HepG2 (cell line): ENCODE results near the gene NDUFS2. TPM values are rescaled to one million over a fixed set of nuclear protein-coding genes. Genes with fewer than 3 reads are reported as not detected.
A peak's percentile ranks its signal among the peaks of the same experiment; 100 is the strongest.

ENCODE experiments used
- BRF2 ChIP-seq: sonication (generic); formaldehyde crosslinking; IDR thresholded peaks from 2 replicates; pipeline ENCODE4 v1.8.1; 2022; ENCODE audit warnings: mild to moderate bottlenecking, missing genetic modification reagents
- DBP ChIP-seq: sonication (generic); formaldehyde crosslinking; IDR thresholded peaks from 2 replicates; pipeline ENCODE4 v1.4.0; 2020; ENCODE audit warnings: missing genetic modification reagents; ENCODE audit errors: not compliant biosample characterization
- JARID2 ChIP-seq: sonication (generic); formaldehyde crosslinking; IDR thresholded peaks from 2 replicates; pipeline ENCODE4 v1.8.1; 2023; ENCODE audit warnings: missing genetic modification reagents, inconsistent platforms; ENCODE audit not compliant: insufficient replicate concordance
- KDM4B ChIP-seq: sonication (generic); formaldehyde crosslinking; IDR thresholded peaks from 2 replicates; pipeline ENCODE4 v1.4.0; 2020; ENCODE audit warnings: missing genetic modification reagents
- MBNL3 ChIP-seq: fragments of 250-450 bp; sonication (Bioruptor Pico); conservative IDR thresholded peaks from 2 replicates; pipeline ENCODE4 v1.8.0; 2022; ENCODE audit warnings: mild to moderate bottlenecking, inconsistent platforms
- MLX ChIP-seq: IDR thresholded peaks from 2 replicates; pipeline ENCODE4 v1.6.1; 2016
- NFE2L2 ChIP-seq: fragments of 150-350 bp; IDR thresholded peaks from 2 replicates; pipeline ENCODE4 v1.6.1; 2014; ENCODE audit warnings: low read length
- NPAS2 ChIP-seq: sonication (generic); formaldehyde crosslinking; IDR thresholded peaks from 2 replicates; pipeline ENCODE4 v1.8.0; 2022; ENCODE audit warnings: mild to moderate bottlenecking, missing genetic modification reagents, borderline replicate concordance
- PAWR ChIP-seq: sonication (generic); formaldehyde crosslinking; IDR thresholded peaks from 2 replicates; pipeline ENCODE4 v1.4.0; 2020; ENCODE audit warnings: missing genetic modification reagents, mild to moderate bottlenecking, borderline replicate concordance
- PCBP2 ChIP-seq: fragments of 200-400 bp; formaldehyde crosslinking; optimal IDR thresholded peaks from 2 replicates; pipeline ENCODE3; 2018; ENCODE audit warnings: low read length, low read depth; ENCODE audit not compliant: poor library complexity, severe bottlenecking
- PHF21A ChIP-seq: sonication (generic); formaldehyde crosslinking; IDR thresholded peaks from 2 replicates; pipeline ENCODE4 v1.5.0; 2020; ENCODE audit warnings: mild to moderate bottlenecking, missing genetic modification reagents
- SP5 ChIP-seq: IDR thresholded peaks from 2 replicates; pipeline ENCODE4 v1.6.1; 2016; ENCODE audit warnings: low read depth, borderline replicate concordance
- TOE1 ChIP-seq: sonication (generic); formaldehyde crosslinking; IDR thresholded peaks from 2 replicates; pipeline ENCODE4 v1.4.0; 2020; ENCODE audit warnings: mild to moderate bottlenecking, missing genetic modification reagents
- ZBTB46 ChIP-seq: sonication (generic); formaldehyde crosslinking; IDR thresholded peaks from 2 replicates; pipeline ENCODE4 v1.4.0; 2020; ENCODE audit warnings: mild to moderate bottlenecking, missing genetic modification reagents, borderline replicate concordance
- ZNF10 ChIP-seq: sonication (generic); formaldehyde crosslinking; IDR thresholded peaks from 2 replicates; pipeline ENCODE4 v1.4.0; 2020; ENCODE audit warnings: mild to moderate bottlenecking, low read depth, missing genetic modification reagents, borderline replicate concordance
- ZNF253 ChIP-seq: sonication (generic); formaldehyde crosslinking; IDR thresholded peaks from 2 replicates; pipeline ENCODE4 v1.8.0; 2022; ENCODE audit warnings: mild to moderate bottlenecking, missing genetic modification reagents, borderline replicate concordance
- ZNF282 ChIP-seq: fragments of 450-650 bp; IDR thresholded peaks from 2 replicates; pipeline ENCODE4 v1.6.1; 2018; ENCODE audit not compliant: partially characterized antibody
- ZNF296 ChIP-seq: sonication (generic); formaldehyde crosslinking; conservative IDR thresholded peaks from 2 replicates; pipeline ENCODE4 v1.5.0; 2020; ENCODE audit warnings: mild to moderate bottlenecking, missing genetic modification reagents
- ZNF367 ChIP-seq: sonication (generic); formaldehyde crosslinking; IDR thresholded peaks from 2 replicates; pipeline ENCODE4 v1.4.0; 2020; ENCODE audit warnings: missing genetic modification reagents, borderline replicate concordance
- ZNF704 ChIP-seq: sonication (generic); formaldehyde crosslinking; IDR thresholded peaks from 2 replicates; pipeline ENCODE4 v1.8.1; 2023; ENCODE audit warnings: mild to moderate bottlenecking, inconsistent platforms, moderate library complexity, missing genetic modification reagents, borderline replicate concordance
- ZNF841 ChIP-seq: sonication (generic); formaldehyde crosslinking; IDR thresholded peaks from 2 replicates; pipeline ENCODE4 v1.8.1; 2023; ENCODE audit warnings: missing genetic modification reagents, borderline replicate concordance
- polyA plus RNA-seq, 8 experiments: library from polyadenylated mRNA; depleted of rRNA in 3 of 8; stranded (reverse) in 7 of 8; unstranded in 1 of 8; fragments of >200 nt; fragmentation: Illumina TruSeq in 4 of 8; extraction: Trizol in 4 of 8; gene quantifications; 2 replicates each; pipeline versions ENCODE4 v1.2.1 to v1.2.3, GENCODE V29; 2011 to 2016; ENCODE audit warnings: low read depth in 4 of 8, missing spikeins in 1 of 8, mixed read lengths in 1 of 8; ENCODE audit not compliant: insufficient read depth in 1 of 8
- total RNA-seq, 5 experiments: library from RNA; depleted of rRNA; stranded (reverse); fragments of >200 nt; fragmentation: Illumina TruSeq; extraction: Trizol; gene quantifications; 2 replicates each; pipeline ENCODE4 v1.2.3, GENCODE V29; 2016; ENCODE audit warnings: low read depth in 1 of 5

Gene NDUFS2
- total and polyA plus RNA-seq, 2 of the 13 experiments (the other 11 are each of a cell fraction or from before 2014, with no cell fraction given): 89.9 to 118 TPM

- TF ChIP-seq DBP (no peak), PHF21A (CRISPR knock-in tag) (peak; percentile 75), MBNL3 (CRISPR knock-in tag) (no peak), TOE1 (CRISPR knock-in tag) (no peak; the same call in 1 of the 2 replicates), SP5 (CRISPR knock-in tag) (peak; percentile 55; the same call in 1 of the 2 replicates), PCBP2 (no peak), PAWR (CRISPR knock-in tag) (peak; percentile 95; the same call in 1 of the 2 replicates), ZBTB46 (0 out of 2 replicates have a peak, but pooled peaks have one; percentile 86), ZNF253 (CRISPR knock-in tag) (0 out of 2 replicates have a peak, but pooled peaks have one; percentile 42), NPAS2 (CRISPR knock-in tag) (peak; percentile 67; the same call in 1 of the 2 replicates), ZNF296 (CRISPR knock-in tag) (peak; percentile 49; the same call in 1 of the 2 replicates), ZNF282 (no peak), BRF2 (no peak), ZNF841 (no peak), ZNF704 (0 out of 2 replicates have a peak, but pooled peaks have one; percentile 8), MLX (CRISPR knock-in tag) (peak; percentile 38; the same call in 1 of the 2 replicates), ZNF10 (CRISPR knock-in tag) (no peak), NFE2L2 (no peak), ZNF367 (CRISPR knock-in tag) (0 out of 2 replicates have a peak, but pooled peaks have one; percentile 63), KDM4B (CRISPR knock-in tag) (peak; percentile 67; the same call in 1 of the 2 replicates), JARID2 (CRISPR knock-in tag) (no peak)
Measured at GRCh38 chr1:161177112-161177935, 24.8 kb upstream of the NDUFS2 start, which contains the start of gene B4GALT3 (continued).
